Heart left ventricle (tissue), 16 donors: ENCODE data around the gene RPS6KA2. TPM values are rescaled to one million over a fixed set of nuclear protein-coding genes. Genes with fewer than 3 reads are reported as not detected.

Experiments used
- ATAC-seq, 4 donors: fragments of 200-7000 bp; cut with Tn5 transposase; one replicate each; pipeline ENCODE4 v1.9.1; 2020 to 2022; ENCODE audit warnings: moderate library complexity in 4 of 4, mild to moderate bottlenecking in 3 of 4, moderate number of reproducible peaks in 1 of 4
- DNase-seq, 5 donors: peaks; one replicate each; pipeline ENCODE4 v3.0.0-alpha.2; 2020
- H3K27ac ChIP-seq, 12 donors: fragments of 200-600 bp; sonication (generic) in 4 of 12; one replicate each; pipeline versions ENCODE4 v1.5.0 to v1.8.0; 2016 to 2022; ENCODE audit warnings: mild to moderate bottlenecking in 2 of 12
- H3K27me3 ChIP-seq, 9 donors: fragments of 200-600 bp; sonication (generic) in 2 of 9; one replicate each; pipeline versions ENCODE4 v1.5.1 to v1.8.0; 2016 to 2022; ENCODE audit warnings: mild to moderate bottlenecking in 3 of 9
- H3K36me3 ChIP-seq, 9 donors: fragments of 200-600 bp; sonication (generic) in 2 of 9; one replicate each; pipeline versions ENCODE4 v1.5.0 to v1.8.0; 2018 to 2022; ENCODE audit warnings: mild to moderate bottlenecking in 2 of 9
- H3K4me1 ChIP-seq, 12 donors: fragments of 200-600 bp; sonication (generic) in 4 of 12; one replicate each; pipeline versions ENCODE4 v1.5.0 to v1.8.0; 2016 to 2022; ENCODE audit warnings: mild to moderate bottlenecking in 3 of 12
- H3K4me3 ChIP-seq, 12 donors: fragments of 200-600 bp; sonication (generic) in 4 of 12; one replicate each; pipeline versions ENCODE4 v1.5.0 to v1.8.0; 2017 to 2022; ENCODE audit warnings: mild to moderate bottlenecking in 9 of 12, moderate library complexity in 4 of 12
- H3K9me3 ChIP-seq, 12 donors: fragments of 200-600 bp; sonication (generic) in 4 of 12; one replicate each; pipeline versions ENCODE4 v1.5.0 to v1.8.0; 2016 to 2022; ENCODE audit warnings: mild to moderate bottlenecking in 1 of 12
- CTCF ChIP-seq, 12 donors: fragments of 200-600 bp; sonication (generic) in 4 of 12; IDR thresholded peaks; one replicate each; pipeline versions ENCODE4 v1.5.0 to v1.8.0; 2018 to 2022; ENCODE audit warnings: antibody characterized with exemption in 12 of 12, mild to moderate bottlenecking in 5 of 12
- POLR2A ChIP-seq, 2 donors: fragments of 450-650 bp; IDR thresholded peaks; one replicate each; pipeline ENCODE4 v1.6.1; 2017; ENCODE audit warnings: antibody characterized with exemption in 2 of 2, mild to moderate bottlenecking in 2 of 2, moderate library complexity in 2 of 2
- WGBS, 4 donors: extraction: QIAGEN DNeasy Blood & Tissue Kit in 2 of 4; methylation state at CpG; one replicate each; pipeline versions ENCODE4 v1.1.5 to v1.1.7; 2013 to 2018; 5-methylcytosine and 5-hydroxymethylcytosine counted together
- intact Hi-C, 10 donors: fragments of 100-400 bp; cut with DNase I; formaldehyde crosslinking; loops; one replicate each; pipeline versions ENCODE4 v1.11.1 to v1.14.2; 2022
- polyA plus RNA-seq, 2 donors: library from polyadenylated mRNA; stranded (reverse); fragments of 200-250 nt; gene quantifications; one replicate each; pipeline ENCODE4 v1.2.3, GENCODE V29; 2013
- total RNA-seq, 9 donors: library from RNA; depleted of rRNA in 2 of 9; stranded (reverse); fragments of >200 nt in 2 of 9; fragmentation: NEBNext Ultra II Directional in 3 of 9; extraction: Animal tissue kit (Norgen Biotek cat#: 25700) in 3 of 9; gene quantifications; one replicate each; pipeline versions ENCODE4 v1.1.0 to v1.2.4, GENCODE V29; 2016 to 2023
- donor health status: ischemic (EF 13 %, LVEDD 7.1; RV severe dilation, severe dysfunction).
- donor health status: healthy with polysubstance abuse.
- donor health status: DM: no; HTN: yes; CAD: no.
- donor health status: DM: no; HTN: no; CAD: no.
- donor health status: ischemic (EF 25% LVEDD 6.9; RV normal size, moderate dysfunction).
- donor health status: ischemic (EF 25% LVEDD 5.7; RV mildly dilated, moderate dysfunction).
- donor health status: healthy.
- donor health status: DM: yes; HTN: yes; CAD: no.
- donor health status: ischemic (EF 35%, LVEDD 5.7; RV mildly dilated, moderate dysfunction).
- donor health status: nonischemic (EF 11% LVEDD 7.7; RV severe dilation, severe dysfunction).
- donor health status: DM: yes; HTN: yes; CAD: no.
- donor health status: PGD.
- donor health status: ischemic (EF 29% LVEDD 5.4; RV normal size, mild dysfunction).
- donor health status: nonischemic (EF 23%, LVEDD 6.1; RV moderate dilation, normal function).

Gene RPS6KA2
- total and polyA plus RNA-seq, 11 donors: 23.0 to 171 (median 91.6) TPM

- WGBS, 4 donors: 90 to 96% (median 94%) methylated on average over 3 of the region's 3 CpGs
- Histone ChIP-seq H3K9me3 (no peaks in the 10 kb centered on the region), H3K27ac (no peak overlapping the region), H3K4me1 (peaks cover 0 to 7% (median 0%) of the 10 kb centered on the region in 12 donors), H3K36me3 (peaks cover 0 to 33% (median 9%) of the 10 kb centered on the region in 9 donors), H3K27me3 (no peaks in the 10 kb centered on the region), H3K4me3 (no peak overlapping the region)
- intact Hi-C loops: no loop called here
- TF ChIP-seq CTCF (IDR thresholded peaks at IDR 0.05): peak in 5 of 12 donors; percentile 7 to 20 (median 10)
- TF ChIP-seq POLR2A (IDR thresholded peaks at IDR 0.05): no peak
- DNase-seq: no peak
- peak; percentile 13 to 36 (median 26) for ATAC-seq
Measured at GRCh38 chr6:166514196-166514595, 112.9 kb downstream of the RPS6KA2 start.

- Histone ChIP-seq H3K27ac (no peak overlapping the region), H3K9me3 (no peaks in the 10 kb centered on the region), H3K4me1 (peaks cover 0 to 7% (median 0%) of the 10 kb centered on the region in 12 donors), H3K4me3 (no peak overlapping the region), H3K36me3 (peaks cover 0 to 45% (median 22%) of the 10 kb centered on the region in 9 donors), H3K27me3 (no peaks in the 10 kb centered on the region)
- peak in 1 of 5 donors; percentile 15 for DNase-seq
- intact Hi-C loops: no loop called here
- no peak for ATAC-seq
- 89 to 97% (median 92%) methylated on average over 8 of the region's 8 CpGs for WGBS, 4 donors
- no peak for TF ChIP-seq POLR2A (IDR thresholded peaks at IDR 0.05)
- no peak for TF ChIP-seq CTCF (IDR thresholded peaks at IDR 0.05)
Measured at GRCh38 chr6:166512567-166512966, 114.5 kb downstream of the RPS6KA2 start.

- peaks cover 0 to 7% (median 0%) of the 10 kb centered on the region in 12 donors for H3K4me1 ChIP-seq
- ATAC-seq (no peak), DNase-seq (no peak)
- H3K9me3 ChIP-seq: no peaks in the 10 kb centered on the region
- no peaks in the 10 kb centered on the region for H3K27me3 ChIP-seq
- TF ChIP-seq CTCF (IDR thresholded peaks at IDR 0.05): no peak
- H3K36me3 ChIP-seq: peaks cover 0 to 51% (median 24%) of the 10 kb centered on the region in 9 donors
- intact Hi-C loops: no loop called here
- H3K4me3 ChIP-seq: no peak overlapping the region
- WGBS, 4 donors: 84 to 95% (median 91%) methylated on average over 2 of the region's 2 CpGs
- H3K27ac ChIP-seq: no peak overlapping the region
Measured at GRCh38 chr6:166511316-166511715, 115.7 kb downstream of the RPS6KA2 start.

GRCh38 chr6:166509193-166509592 lies 117.9 kb downstream of the RPS6KA2 start:
- peaks cover 0 to 58% (median 42%) of the 10 kb centered on the region in 9 donors for H3K36me3 ChIP-seq
- no peak overlapping the region for H3K4me3 ChIP-seq
- no peaks in the 10 kb centered on the region for H3K27me3 ChIP-seq
- no peaks in the 10 kb centered on the region for H3K9me3 ChIP-seq
- TF ChIP-seq CTCF (IDR thresholded peaks at IDR 0.05): no peak
- TF ChIP-seq POLR2A (IDR thresholded peaks at IDR 0.05): no peak
- no peaks in the 10 kb centered on the region for H3K4me1 ChIP-seq
- no peak for DNase-seq
- intact Hi-C loops: no loop called here
- no peak for ATAC-seq
- 91 to 97% (median 95%) methylated on average over 8 of the region's 8 CpGs for WGBS, 4 donors
- H3K27ac ChIP-seq: no peak overlapping the region
